ENCODE measurements around the gene FZD1.

- TF ChIP-seq CTCF (IDR thresholded peaks at IDR 0.05; ENCODE audit: poor library complexity) (no peak), EZH2phosphoT487 (IDR thresholded peaks at IDR 0.05; ENCODE audit: low read depth, severe bottlenecking, unreplicated experiment) (no peak)
Observed at GRCh38 chr7:91239772-91240171, 24.5 kb upstream of the FZD1 start.
